ENCODE data around the gene LRPAP1.
"Not testable (repeated sequence)": the region's sequence is repeated elsewhere in the genome, so short reads cannot be mapped to it uniquely, and the experiment has no call there.

LRPAP1 gene

GRCh38 chr4:3531879-3532750, at the start of gene LRPAP1:
LRPAP1 (minus strand) TSS chr4:3532422; CDS start chr4:3532412, 10 bp downstream.
- peak; percentile 79 for DNase-seq

- not testable (repeated sequence) for DNase-seq
These were observed 49.3 kb upstream of the LRPAP1 start for GRCh38 chr4:3581334-3582090.

- not testable (repeated sequence) for DNase-seq
These were observed 48.6 kb upstream of the LRPAP1 start for GRCh38 chr4:3580859-3581258.

- DNase-seq = not testable (repeated sequence)
These were observed 46.4 kb upstream of the LRPAP1 start for GRCh38 chr4:3578527-3579144.

GRCh38 chr4:3578052-3578451, 45.8 kb upstream of the LRPAP1 start:
- DNase-seq = not testable (repeated sequence)

- not testable (repeated sequence) for DNase-seq
These were observed 45.1 kb upstream of the LRPAP1 start for GRCh38 chr4:3577208-3577892.

GRCh38 chr4:3576533-3577207, 44.4 kb upstream of the LRPAP1 start:
- DNase-seq = not testable (repeated sequence)

- DNase-seq = not testable (repeated sequence)
These were observed 43.5 kb upstream of the LRPAP1 start for GRCh38 chr4:3575426-3576369.

GRCh38 chr4:3574865-3575264, 42.6 kb upstream of the LRPAP1 start:
- DNase-seq = not testable (repeated sequence)

GRCh38 chr4:3574346-3574745, 42.1 kb upstream of the LRPAP1 start:
- not testable (repeated sequence) for DNase-seq

- no peak for DNase-seq
These were observed 40.9 kb upstream of the LRPAP1 start for GRCh38 chr4:3573131-3573530.

GRCh38 chr4:3572363-3572762, 40.1 kb upstream of the LRPAP1 start:
- DNase-seq = no peak

GRCh38 chr4:3571921-3572320, 39.7 kb upstream of the LRPAP1 start:
- no peak for DNase-seq

- not testable (repeated sequence) for DNase-seq
These were observed 38.7 kb upstream of the LRPAP1 start for GRCh38 chr4:3570923-3571322.

- DNase-seq = not testable (repeated sequence)
These were observed 37.4 kb upstream of the LRPAP1 start for GRCh38 chr4:3569611-3570010.

- DNase-seq = not testable (repeated sequence)
These were observed 34.5 kb upstream of the LRPAP1 start for GRCh38 chr4:3566701-3567100.

- DNase-seq = not testable (repeated sequence)
These were observed 34.1 kb upstream of the LRPAP1 start for GRCh38 chr4:3566301-3566700.

GRCh38 chr4:3564948-3565347, 32.7 kb upstream of the LRPAP1 start:
- not testable (repeated sequence) for DNase-seq

- DNase-seq = no peak
These were observed 31.2 kb upstream of the LRPAP1 start for GRCh38 chr4:3563403-3563802.

GRCh38 chr4:3562127-3562526, 29.9 kb upstream of the LRPAP1 start:
- not testable (repeated sequence) for DNase-seq

- not testable (repeated sequence) for DNase-seq
These were observed 28.2 kb upstream of the LRPAP1 start for GRCh38 chr4:3560465-3560864.
